Thymus (tissue), 11 donors: ENCODE measurements around the gene CDH13. TPM values are rescaled to one million over a fixed set of nuclear protein-coding genes. Genes with fewer than 3 reads are reported as not detected.

Experiments
- DNase-seq, 9 donors: peaks; one replicate each; pipeline ENCODE4 v3.0.0-alpha.2; 2013; ENCODE audit warnings: low spot score in 9 of 9, low read depth in 6 of 9, missing footprints in 1 of 9
- H3K27ac ChIP-seq, 2 donors: one replicate each; pipeline ENCODE4 v1.5.1; 2013; ENCODE audit warnings: control low read depth in 1 of 2, low read depth in 1 of 2, low read length in 1 of 2, mild to moderate bottlenecking in 1 of 2, moderate library complexity in 1 of 2
- H3K27me3 ChIP-seq, 2 donors: one replicate each; pipeline ENCODE4 v1.5.1; 2013; ENCODE audit warnings: low read length in 1 of 2; ENCODE audit not compliant: control insufficient read depth in 2 of 2, insufficient read depth in 1 of 2
- H3K36me3 ChIP-seq, 2 donors: one replicate each; pipeline ENCODE4 v1.5.1; 2013; ENCODE audit warnings: low read length in 1 of 2, mild to moderate bottlenecking in 1 of 2, moderate library complexity in 1 of 2; ENCODE audit not compliant: control insufficient read depth in 2 of 2, insufficient read depth in 2 of 2
- H3K4me1 ChIP-seq, 2 donors: one replicate each; pipeline ENCODE4 v1.5.1; 2013; ENCODE audit warnings: low read length in 2 of 2; ENCODE audit not compliant: control insufficient read depth in 2 of 2, insufficient read depth in 2 of 2
- H3K4me3 ChIP-seq, 2 donors: one replicate each; pipeline ENCODE4 v1.5.1; 2013; ENCODE audit warnings: low read length in 2 of 2, control low read depth in 1 of 2, mild to moderate bottlenecking in 1 of 2
- H3K9me3 ChIP-seq, 2 donors: one replicate each; pipeline ENCODE4 v1.5.1; 2013; ENCODE audit warnings: low read length in 1 of 2, mild to moderate bottlenecking in 1 of 2; ENCODE audit not compliant: control insufficient read depth in 2 of 2, insufficient read depth in 1 of 2
- WGBS: extraction: QIAGEN DNeasy Blood & Tissue Kit; methylation state at CpG from one replicate; pipeline ENCODE4 v1.1.7; 2013; 5-methylcytosine and 5-hydroxymethylcytosine counted together
- polyA plus RNA-seq: library from polyadenylated mRNA; stranded (reverse); fragments of 200-250 nt; gene quantifications from one replicate; pipeline ENCODE4 v1.2.3, GENCODE V29; 2013
- total RNA-seq: library from RNA; stranded (reverse); fragments of 120-200 nt; gene quantifications from one replicate; pipeline ENCODE4 v1.2.4, GENCODE V29; 2013
- donor health status: healthy.

Gene CDH13
- total and polyA plus RNA-seq, 2 donors: 1.5 to 3.7 TPM

DNA sequence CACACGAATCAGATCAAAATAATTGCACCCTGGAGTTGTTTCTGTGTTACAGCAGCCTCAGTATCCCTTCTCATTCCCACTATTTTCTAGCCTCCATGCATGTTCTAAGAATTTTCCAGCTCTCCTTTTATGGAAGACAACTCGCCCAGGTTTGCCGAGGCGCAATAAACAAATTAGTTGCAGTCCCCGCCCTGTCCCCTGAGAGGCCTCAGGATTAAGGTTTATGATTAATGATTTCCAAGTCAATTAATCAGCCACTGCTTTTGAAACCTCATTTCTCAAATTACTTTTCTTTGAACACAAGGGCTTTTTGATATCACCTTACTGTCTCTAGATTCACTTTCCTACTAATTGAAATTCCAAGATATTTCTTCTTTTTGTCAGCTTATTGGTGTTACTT, 1042.7 kb downstream of the CDH13 start:
- WGBS: 94% methylated on average over 5 of the region's 5 CpGs
- Histone ChIP-seq H3K9me3 (no peaks in the 10 kb centered on the region), H3K4me1 (no peaks in the 10 kb centered on the region), H3K27me3 (no peaks in the 10 kb centered on the region), H3K27ac (no peak overlapping the region), H3K36me3 (no peaks in the 10 kb centered on the region), H3K4me3 (no peak overlapping the region)
- no peak for DNase-seq

DNA sequence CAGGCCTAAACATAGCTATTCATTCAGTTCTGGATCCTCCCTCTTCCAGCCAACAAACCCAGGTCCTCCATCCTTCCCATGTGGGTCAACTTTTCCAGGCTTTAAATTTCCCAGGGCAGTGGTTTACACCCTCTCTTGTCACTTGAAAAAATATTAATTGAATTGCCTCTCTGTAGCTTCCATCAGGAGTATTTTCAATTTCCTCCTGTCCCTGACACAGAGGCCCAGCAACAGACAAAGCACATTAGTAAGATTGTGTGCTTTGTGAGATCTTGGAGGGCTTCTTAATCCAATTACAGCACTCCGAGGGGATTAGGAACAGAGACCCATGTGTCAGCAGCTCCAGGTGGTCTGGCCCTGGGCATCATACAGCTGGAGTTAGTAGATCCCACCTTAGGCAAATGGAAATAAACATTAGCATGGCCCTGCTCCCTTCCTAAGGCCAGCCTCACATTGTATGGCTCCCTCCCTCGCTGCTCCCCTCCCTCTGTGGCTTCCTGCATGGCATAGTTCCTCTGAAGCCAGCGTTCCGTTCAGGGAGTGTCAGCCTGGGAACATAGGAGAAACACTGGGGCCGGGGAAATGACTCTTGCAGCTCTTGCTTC, 1048.3 kb downstream of the CDH13 start:
- Histone ChIP-seq H3K27me3 (no peaks in the 10 kb centered on the region), H3K4me3 (no peak overlapping the region), H3K36me3 (no peaks in the 10 kb centered on the region), H3K27ac (no peak overlapping the region), H3K4me1 (no peaks in the 10 kb centered on the region), H3K9me3 (no peaks in the 10 kb centered on the region)
- WGBS: 18% methylated on average over 5 of the region's 5 CpGs
- DNase-seq: no peak

DNA sequence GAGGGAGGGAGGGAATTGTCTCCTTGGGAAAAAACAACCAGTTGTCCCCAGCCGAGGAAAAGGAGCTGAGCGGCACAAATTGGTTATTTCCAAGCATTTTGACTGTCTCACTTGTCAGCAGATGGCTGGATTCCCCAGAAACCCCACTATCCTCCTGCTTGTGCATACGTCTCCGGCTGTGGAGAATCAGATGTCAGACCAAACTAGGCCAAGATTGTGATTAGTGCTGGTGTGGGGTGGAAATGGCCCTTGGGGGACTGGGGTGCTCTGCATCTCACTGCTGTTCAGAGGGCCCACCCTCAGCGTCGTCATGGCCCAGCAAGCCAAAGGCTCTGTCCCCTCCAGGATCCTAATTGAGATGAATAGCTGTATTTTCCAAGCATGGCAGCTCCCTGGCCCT, 1049.3 kb downstream of the CDH13 start:
- Histone ChIP-seq H3K27ac (no peak overlapping the region), H3K9me3 (no peaks in the 10 kb centered on the region), H3K4me1 (no peaks in the 10 kb centered on the region), H3K4me3 (no peak overlapping the region), H3K36me3 (no peaks in the 10 kb centered on the region), H3K27me3 (no peaks in the 10 kb centered on the region)
- 93% methylated on average over 6 of the region's 6 CpGs for WGBS
- DNase-seq: no peak

DNA sequence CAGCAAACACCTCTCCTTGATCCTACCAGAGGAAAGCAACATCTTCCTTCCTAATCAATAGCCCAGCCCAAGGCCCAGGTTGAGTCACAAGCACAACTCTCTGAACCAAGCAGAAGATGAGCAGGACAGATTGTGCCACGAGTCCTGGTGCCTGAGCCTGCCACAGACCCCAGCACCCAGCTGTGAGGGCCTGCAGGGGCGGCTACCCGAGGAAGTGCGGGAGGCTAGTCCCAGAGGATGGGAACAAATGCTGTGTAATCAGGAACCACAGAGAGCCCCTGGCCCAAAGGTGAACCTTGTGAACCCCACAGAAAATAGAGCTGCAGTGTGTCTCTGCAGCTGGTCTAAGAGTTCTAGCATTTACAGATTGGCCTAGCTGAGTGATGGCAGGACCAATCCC, 1054.2 kb downstream of the CDH13 start:
- Histone ChIP-seq H3K4me3 (no peak overlapping the region), H3K27ac (no peak overlapping the region), H3K4me1 (no peaks in the 10 kb centered on the region), H3K27me3 (peaks cover 0 to 2% of the 10 kb centered on the region in 2 donors), H3K9me3 (no peaks in the 10 kb centered on the region), H3K36me3 (no peaks in the 10 kb centered on the region)
- DNase-seq: no peak
- 81% methylated on average over 4 of the region's 4 CpGs for WGBS

DNA sequence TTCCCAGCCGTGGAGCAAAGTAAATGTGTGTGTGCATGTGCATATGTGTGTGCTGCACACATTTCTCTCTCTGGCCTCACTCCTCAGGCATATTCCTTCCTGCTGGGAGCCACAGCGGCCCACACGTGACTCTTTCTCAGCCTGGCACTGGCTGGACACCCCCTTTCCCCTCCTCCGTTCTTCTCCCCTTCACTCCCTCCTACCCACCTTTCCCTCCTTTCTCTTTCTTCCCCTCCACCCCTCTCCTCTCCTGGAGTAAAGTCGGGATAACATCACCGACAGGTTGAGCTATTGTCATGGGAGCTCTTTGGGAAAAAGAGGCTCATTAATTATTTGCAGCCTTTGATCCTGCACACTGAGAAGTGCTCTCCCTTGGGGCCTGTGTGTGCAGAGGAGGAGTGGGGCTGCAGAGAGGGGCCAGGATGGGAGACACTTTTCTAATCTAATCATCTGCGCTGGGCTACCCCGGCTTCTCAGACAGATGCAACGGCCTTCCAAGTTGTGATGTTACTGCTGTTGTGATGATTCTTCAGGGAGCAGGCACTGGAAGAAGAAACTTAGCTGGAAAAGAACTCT, 1054.7 kb downstream of the CDH13 start:
- Histone ChIP-seq H3K4me3 (no peak overlapping the region), H3K27ac (no peak overlapping the region), H3K9me3 (no peaks in the 10 kb centered on the region), H3K27me3 (peaks cover 0 to 2% of the 10 kb centered on the region in 2 donors), H3K36me3 (no peaks in the 10 kb centered on the region), H3K4me1 (no peaks in the 10 kb centered on the region)
- no peak for DNase-seq
- 73% methylated on average over 9 of the region's 9 CpGs for WGBS

DNA sequence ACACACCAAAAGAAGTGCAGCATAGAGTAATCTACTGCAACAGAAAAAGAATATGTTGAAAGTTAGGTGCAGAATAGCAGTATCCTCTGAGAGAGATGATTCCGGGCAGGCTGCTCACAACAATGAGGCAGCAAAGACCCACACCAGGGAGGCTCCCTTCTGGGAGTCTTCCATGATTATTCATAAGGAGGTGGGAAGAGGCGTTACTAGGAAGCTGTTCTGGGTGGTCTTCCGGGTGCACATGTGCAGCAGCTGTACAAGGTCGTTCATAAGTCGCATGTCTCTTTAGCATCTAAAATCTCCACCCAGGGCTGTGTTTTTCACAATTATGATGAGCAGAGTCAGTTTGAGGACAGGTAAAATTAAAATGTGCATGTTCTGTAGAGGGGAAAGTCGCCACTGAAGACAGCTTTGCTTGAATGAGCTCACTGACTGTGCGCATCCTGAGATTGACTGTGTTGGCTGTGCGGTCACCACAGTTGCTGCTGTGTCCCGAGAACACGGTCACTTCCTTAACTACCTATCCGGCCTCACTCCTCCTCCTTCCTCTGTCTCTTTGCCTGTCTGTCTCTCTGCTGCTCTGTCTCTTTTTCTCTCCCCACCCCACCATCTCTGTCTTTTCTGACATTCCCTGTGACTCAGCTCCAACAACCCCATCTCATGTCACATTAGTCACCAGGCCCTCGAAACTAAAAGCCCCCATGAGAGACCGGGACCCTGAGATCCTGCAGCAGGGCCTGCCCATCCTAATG, 1055.5 kb downstream of the CDH13 start:
- Histone ChIP-seq H3K4me3 (no peak overlapping the region), H3K27ac (no peak overlapping the region), H3K9me3 (no peaks in the 10 kb centered on the region), H3K27me3 (peaks cover 0 to 2% of the 10 kb centered on the region in 2 donors), H3K4me1 (no peaks in the 10 kb centered on the region), H3K36me3 (no peaks in the 10 kb centered on the region)
- no peak for DNase-seq
- 75% methylated on average over 13 of the region's 13 CpGs for WGBS

DNA sequence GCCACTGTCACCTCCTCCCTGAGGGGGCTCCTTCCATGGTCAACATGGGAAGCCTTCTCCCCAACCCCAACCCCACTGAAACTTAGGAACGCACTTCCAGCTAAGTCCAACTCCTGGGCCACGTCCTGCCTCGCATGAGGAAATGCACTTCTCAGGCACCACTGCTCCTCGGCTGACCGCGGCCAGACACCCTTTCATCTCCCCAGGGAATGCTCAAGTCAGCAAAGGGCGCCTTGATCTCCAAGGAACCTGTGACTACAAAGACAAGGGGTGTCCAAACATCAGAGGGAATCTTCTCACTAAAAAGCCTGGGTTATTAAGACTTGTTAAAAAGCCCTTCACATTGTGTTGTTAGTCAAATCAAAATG, 1056.1 kb downstream of the CDH13 start:
- H3K4me1 ChIP-seq: no peaks in the 10 kb centered on the region
- 53% methylated on average over 7 of the region's 7 CpGs for WGBS
- H3K27me3 ChIP-seq: peaks cover 0 to 2% of the 10 kb centered on the region in 2 donors
- no peak overlapping the region for H3K27ac ChIP-seq
- no peak overlapping the region for H3K4me3 ChIP-seq
- H3K9me3 ChIP-seq: no peaks in the 10 kb centered on the region
- no peaks in the 10 kb centered on the region for H3K36me3 ChIP-seq
- no peak for DNase-seq

DNA sequence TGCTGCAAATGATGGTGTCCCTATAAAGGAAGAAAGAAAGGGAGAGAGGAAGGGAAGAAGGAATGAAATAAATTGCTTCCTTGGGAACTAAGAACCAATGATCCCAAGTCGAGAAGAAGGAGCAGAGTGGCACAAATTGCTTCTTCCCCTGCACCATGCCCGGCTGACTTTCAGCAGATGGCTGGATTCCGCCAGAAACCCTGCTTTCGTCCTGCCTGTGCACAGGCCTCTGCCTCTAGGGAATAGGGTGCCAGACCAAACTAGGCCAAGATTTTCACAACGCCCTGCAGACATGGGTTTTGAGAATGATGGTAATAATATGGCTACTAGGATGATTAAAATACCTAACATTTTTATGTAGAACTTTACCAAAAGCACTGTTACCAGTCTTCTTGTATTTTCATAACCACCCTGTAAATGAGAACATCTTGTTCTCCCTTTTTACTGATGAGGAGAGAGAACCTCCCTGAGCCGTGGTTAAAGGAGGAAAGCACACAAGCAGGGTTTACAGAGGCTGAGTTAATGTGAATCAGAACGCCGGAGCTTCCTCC, 1058.9 kb downstream of the CDH13 start:
- DNase-seq: no peak
- H3K4me3 ChIP-seq: no peak overlapping the region
- no peaks in the 10 kb centered on the region for H3K36me3 ChIP-seq
- H3K27ac ChIP-seq: no peak overlapping the region
- no peaks in the 10 kb centered on the region for H3K9me3 ChIP-seq
- WGBS: 88% methylated on average over 8 of the region's 8 CpGs
- peaks cover 0 to 2% of the 10 kb centered on the region in 2 donors for H3K27me3 ChIP-seq
- H3K4me1 ChIP-seq: no peaks in the 10 kb centered on the region

DNA sequence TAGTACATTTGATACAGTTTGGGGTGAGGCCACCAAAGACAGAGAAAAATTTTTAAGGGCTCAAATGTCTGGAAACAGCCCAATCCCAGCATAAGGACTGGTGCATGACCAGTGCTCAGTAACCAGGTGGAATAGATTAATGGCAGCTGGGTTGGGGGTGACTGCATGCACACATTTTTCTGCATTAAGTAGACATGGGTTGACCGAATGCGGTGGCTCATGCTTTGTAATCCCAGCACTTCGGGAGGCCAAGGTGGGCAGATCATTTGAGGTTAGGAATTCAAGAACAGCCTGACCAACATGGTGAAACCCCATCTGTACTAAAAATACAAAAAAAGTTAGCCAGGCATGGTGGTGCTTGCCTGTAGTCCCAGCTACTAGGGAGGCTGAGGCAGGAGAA, 1060.0 kb downstream of the CDH13 start:
- Histone ChIP-seq H3K9me3 (no peaks in the 10 kb centered on the region), H3K27me3 (peaks cover 0 to 2% of the 10 kb centered on the region in 2 donors), H3K4me1 (no peaks in the 10 kb centered on the region), H3K36me3 (no peaks in the 10 kb centered on the region), H3K27ac (no peak overlapping the region), H3K4me3 (no peak overlapping the region)
- 96% methylated on average over 3 of the region's 3 CpGs for WGBS
- no peak for DNase-seq
